Subcutaneous abdominal adipose tissue (tissue), 5 donors: ENCODE data around the gene NUDT14.

ENCODE experiments used
- H3K27ac ChIP-seq: one replicate; pipeline ENCODE4 v1.7.0; 2013; ENCODE audit warnings: low read depth, mild to moderate bottlenecking, inconsistent platforms, low read length, moderate library complexity
- H3K27me3 ChIP-seq, 5 donors: one replicate each; pipeline ENCODE4 v1.7.0; 2013; ENCODE audit warnings: low read length in 5 of 5, inconsistent platforms in 1 of 5; ENCODE audit not compliant: control insufficient read depth in 5 of 5, insufficient read depth in 4 of 5
- H3K36me3 ChIP-seq, 5 donors: one replicate each; pipeline ENCODE4 v1.7.0; 2013; ENCODE audit warnings: low read length in 5 of 5; ENCODE audit not compliant: control insufficient read depth in 5 of 5, insufficient read depth in 5 of 5
- H3K4me1 ChIP-seq, 5 donors: one replicate each; pipeline ENCODE4 v1.7.0; 2013; ENCODE audit warnings: low read length in 5 of 5, mild to moderate bottlenecking in 3 of 5, moderate library complexity in 1 of 5; ENCODE audit not compliant: control insufficient read depth in 5 of 5, insufficient read depth in 5 of 5
- H3K4me3 ChIP-seq, 5 donors: one replicate each; pipeline ENCODE4 v1.7.0; 2013; ENCODE audit warnings: low read length in 5 of 5, low read depth in 1 of 5
- H3K9ac ChIP-seq, 5 donors: one replicate each; pipeline ENCODE4 v1.7.0; 2013; ENCODE audit warnings: low read length in 5 of 5, mild to moderate bottlenecking in 4 of 5, moderate library complexity in 3 of 5
- H3K9me3 ChIP-seq, 5 donors: one replicate each; pipeline ENCODE4 v1.7.0; 2013; ENCODE audit warnings: low read length in 5 of 5; ENCODE audit not compliant: control insufficient read depth in 5 of 5
- donor health status: healthy.
- donor health status: healthy.
- donor health status: healthy.
- donor health status: healthy.
- donor health status: healthy.

NUDT14 gene

DNA sequence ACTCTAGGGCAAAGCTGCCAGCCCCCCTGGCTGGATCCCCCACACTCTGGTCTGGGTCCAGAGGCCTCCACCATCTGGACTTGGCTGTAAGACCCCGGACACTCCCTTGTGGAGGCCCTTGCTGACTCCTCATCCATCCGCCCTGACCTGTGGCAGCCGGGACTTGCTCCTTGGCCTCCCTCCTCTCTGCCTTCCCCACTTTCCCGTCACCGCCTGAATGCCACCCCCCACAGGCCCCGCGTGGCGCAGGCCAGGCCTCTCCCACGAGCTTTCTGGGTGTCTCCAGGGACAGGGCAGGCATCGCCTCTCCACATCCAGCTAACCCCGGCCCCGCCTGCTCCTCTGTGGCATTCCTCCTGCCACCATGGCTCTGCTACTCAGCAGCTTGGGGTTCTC lies 26.6 kb downstream of the NUDT14 start:
- Histone ChIP-seq H3K27me3 (peaks cover 0 to 2% (median 0%) of the 10 kb centered on the region in 5 donors), H3K4me1 (peaks cover 0 to 43% (median 22%) of the 10 kb centered on the region in 5 donors), H3K9me3 (no peaks in the 10 kb centered on the region), H3K27ac (peak overlapping the region; percentile 41), H3K4me3 (no peak overlapping the region), H3K36me3 (peaks cover 0 to 23% (median 20%) of the 10 kb centered on the region in 5 donors), H3K9ac (peak overlapping the region in 1 of 5 donors; percentile 30)

GRCh38 chr14:105153739-105154475 lies 27.2 kb downstream of the NUDT14 start:
- Histone ChIP-seq H3K9ac (no peak overlapping the region), H3K27me3 (peaks cover 0 to 2% (median 0%) of the 10 kb centered on the region in 5 donors), H3K9me3 (no peaks in the 10 kb centered on the region), H3K36me3 (peaks cover 0 to 26% (median 20%) of the 10 kb centered on the region in 5 donors), H3K27ac (peak overlapping the region; percentile 41), H3K4me1 (peaks cover 0 to 43% (median 22%) of the 10 kb centered on the region in 5 donors), H3K4me3 (no peak overlapping the region)

GRCh38 chr14:105153331-105153731 lies 27.8 kb downstream of the NUDT14 start:
- Histone ChIP-seq H3K27me3 (peaks cover 0 to 2% (median 0%) of the 10 kb centered on the region in 5 donors), H3K4me1 (peaks cover 0 to 43% (median 22%) of the 10 kb centered on the region in 5 donors), H3K9me3 (no peaks in the 10 kb centered on the region), H3K36me3 (peaks cover 0 to 30% (median 24%) of the 10 kb centered on the region in 5 donors), H3K9ac (no peak overlapping the region), H3K27ac (peak overlapping the region; percentile 54), H3K4me3 (no peak overlapping the region)

DNA sequence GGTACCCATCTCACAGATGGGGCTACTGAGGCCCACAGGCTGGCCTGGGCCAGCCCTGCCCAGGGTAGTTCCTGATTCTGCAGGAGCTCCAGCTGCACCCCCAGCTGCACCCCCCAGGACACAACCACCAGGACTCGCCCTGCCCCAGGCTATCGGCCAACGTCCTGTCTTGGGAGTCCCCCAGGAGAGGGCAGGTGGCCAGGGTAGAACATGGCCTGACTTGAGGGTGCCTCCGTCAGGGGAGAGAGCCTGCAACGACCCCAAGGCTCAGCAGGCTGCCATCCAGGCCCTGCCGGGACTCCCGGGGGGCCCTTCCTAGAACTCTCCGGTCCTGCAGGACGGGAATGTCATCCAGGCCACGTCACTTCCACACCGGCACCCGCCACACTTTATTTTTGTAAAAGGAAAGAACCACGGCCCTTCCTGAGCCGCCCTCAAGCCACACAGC lies 28.3 kb downstream of the NUDT14 start:
- H3K4me3 ChIP-seq = no peak overlapping the region
- H3K36me3 ChIP-seq = peaks cover 0 to 34% (median 29%) of the 10 kb centered on the region in 5 donors
- peaks cover 0 to 43% (median 22%) of the 10 kb centered on the region in 5 donors for H3K4me1 ChIP-seq
- H3K27ac ChIP-seq = peak overlapping the region; percentile 54
- no peaks in the 10 kb centered on the region for H3K9me3 ChIP-seq
- peaks cover 0 to 2% (median 0%) of the 10 kb centered on the region in 5 donors for H3K27me3 ChIP-seq
- H3K9ac ChIP-seq = no peak overlapping the region

DNA sequence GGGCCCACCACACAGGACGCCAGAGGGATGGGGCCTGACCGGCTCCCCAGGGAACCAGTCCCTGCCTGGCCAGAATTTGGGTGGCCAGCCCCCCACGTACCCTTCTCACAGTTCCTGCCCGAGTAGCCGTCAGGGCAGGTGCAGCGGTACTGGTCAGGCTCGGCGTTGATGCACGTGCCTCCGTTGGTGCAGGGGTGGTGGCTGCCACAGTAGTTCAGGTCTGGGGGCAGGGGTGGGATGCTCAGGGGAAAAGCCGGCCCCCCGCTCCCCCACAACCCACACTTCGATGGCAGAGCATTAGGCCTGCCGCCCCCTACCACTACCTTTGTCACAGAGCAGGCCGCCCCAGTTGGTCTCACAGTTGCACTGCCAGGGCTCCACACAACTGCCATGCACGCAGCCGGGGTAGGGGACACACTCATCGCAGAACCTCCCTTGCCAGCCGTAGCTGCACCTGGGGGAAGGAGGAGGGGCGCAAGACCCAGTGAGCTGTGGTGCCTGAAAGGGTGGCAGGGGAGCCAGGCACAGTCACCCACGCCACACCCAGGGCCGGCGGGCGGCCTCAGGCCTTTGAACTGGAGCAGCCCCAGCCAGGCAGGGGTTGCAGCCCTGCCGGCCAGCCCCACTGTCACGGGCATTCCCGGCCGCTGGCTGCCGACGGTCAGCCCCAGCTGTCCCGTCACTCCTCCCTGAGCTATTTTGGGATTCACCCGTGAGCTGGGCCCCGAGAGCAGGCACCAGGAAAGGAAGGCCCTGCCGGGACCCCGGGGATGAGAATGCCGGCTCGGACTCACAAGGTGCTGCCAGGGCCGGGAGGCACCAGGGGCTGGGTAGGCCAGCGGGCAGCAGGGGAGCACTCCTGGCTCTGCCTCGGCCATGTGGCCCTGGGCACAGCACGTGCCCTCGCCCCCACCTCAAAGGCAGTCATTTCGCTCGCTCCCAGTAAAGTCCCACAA lies 29.0 kb downstream of the NUDT14 start:
- H3K4me3 ChIP-seq = no peak overlapping the region
- H3K9ac ChIP-seq = no peak overlapping the region
- H3K9me3 ChIP-seq = no peaks in the 10 kb centered on the region
- H3K4me1 ChIP-seq = peaks cover 0 to 43% (median 22%) of the 10 kb centered on the region in 5 donors
- peak overlapping the region; percentile 54 for H3K27ac ChIP-seq
- H3K36me3 ChIP-seq = peaks cover 0 to 39% (median 29%) of the 10 kb centered on the region in 5 donors
- peaks cover 0 to 2% (median 0%) of the 10 kb centered on the region in 5 donors for H3K27me3 ChIP-seq

GRCh38 chr14:105151084-105151837 lies 29.9 kb downstream of the NUDT14 start:
- Histone ChIP-seq H3K9me3 (no peaks in the 10 kb centered on the region), H3K9ac (no peak overlapping the region), H3K4me1 (peaks cover 0 to 43% (median 22%) of the 10 kb centered on the region in 5 donors), H3K27ac (no peak overlapping the region), H3K27me3 (peaks cover 0 to 2% (median 0%) of the 10 kb centered on the region in 5 donors), H3K4me3 (no peak overlapping the region), H3K36me3 (peaks cover 0 to 47% (median 37%) of the 10 kb centered on the region in 5 donors)

- Histone ChIP-seq H3K4me3 (no peak overlapping the region), H3K9me3 (no peaks in the 10 kb centered on the region), H3K4me1 (peaks cover 0 to 39% (median 22%) of the 10 kb centered on the region in 5 donors), H3K9ac (no peak overlapping the region), H3K27ac (no peak overlapping the region), H3K36me3 (peaks cover 0 to 50% (median 43%) of the 10 kb centered on the region in 5 donors), H3K27me3 (peaks cover 0 to 2% (median 0%) of the 10 kb centered on the region in 5 donors)
These were observed 30.6 kb downstream of the NUDT14 start for GRCh38 chr14:105150368-105151083.

- no peak overlapping the region for H3K9ac ChIP-seq
- no peak overlapping the region for H3K27ac ChIP-seq
- peaks cover 0 to 51% (median 44%) of the 10 kb centered on the region in 5 donors for H3K36me3 ChIP-seq
- H3K4me3 ChIP-seq = no peak overlapping the region
- peaks cover 0 to 2% (median 0%) of the 10 kb centered on the region in 5 donors for H3K27me3 ChIP-seq
- H3K9me3 ChIP-seq = no peaks in the 10 kb centered on the region
- peaks cover 0 to 34% (median 22%) of the 10 kb centered on the region in 5 donors for H3K4me1 ChIP-seq
These were observed 31.1 kb downstream of the NUDT14 start for GRCh38 chr14:105150026-105150367.
